ENCODE data around the gene ARHGAP40. TPM values are rescaled to one million over a fixed set of nuclear protein-coding genes. Genes with fewer than 3 reads are reported as not detected.

Gene ARHGAP40
- total and polyA plus RNA-seq, 9 of the 15 experiments (the other 6 are each of a cell fraction or from before 2014, with no cell fraction given), result not detected

- no peak for TF ChIP-seq CREB5 (CRISPR knock-in tag; IDR thresholded peaks at IDR 0.05)
- TF ChIP-seq, protein P1, sequence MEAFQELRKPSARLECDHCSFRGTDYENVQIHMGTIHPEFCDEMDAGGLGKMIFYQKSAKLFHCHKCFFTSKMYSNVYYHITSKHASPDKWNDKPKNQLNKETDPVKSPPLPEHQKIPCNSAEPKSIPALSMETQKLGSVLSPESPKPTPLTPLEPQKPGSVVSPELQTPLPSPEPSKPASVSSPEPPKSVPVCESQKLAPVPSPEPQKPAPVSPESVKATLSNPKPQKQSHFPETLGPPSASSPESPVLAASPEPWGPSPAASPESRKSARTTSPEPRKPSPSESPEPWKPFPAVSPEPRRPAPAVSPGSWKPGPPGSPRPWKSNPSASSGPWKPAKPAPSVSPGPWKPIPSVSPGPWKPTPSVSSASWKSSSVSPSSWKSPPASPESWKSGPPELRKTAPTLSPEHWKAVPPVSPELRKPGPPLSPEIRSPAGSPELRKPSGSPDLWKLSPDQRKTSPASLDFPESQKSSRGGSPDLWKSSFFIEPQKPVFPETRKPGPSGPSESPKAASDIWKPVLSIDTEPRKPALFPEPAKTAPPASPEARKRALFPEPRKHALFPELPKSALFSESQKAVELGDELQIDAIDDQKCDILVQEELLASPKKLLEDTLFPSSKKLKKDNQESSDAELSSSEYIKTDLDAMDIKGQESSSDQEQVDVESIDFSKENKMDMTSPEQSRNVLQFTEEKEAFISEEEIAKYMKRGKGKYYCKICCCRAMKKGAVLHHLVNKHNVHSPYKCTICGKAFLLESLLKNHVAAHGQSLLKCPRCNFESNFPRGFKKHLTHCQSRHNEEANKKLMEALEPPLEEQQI (IDR thresholded peaks at IDR 0.05), result no peak
- TF ChIP-seq, protein P2, sequence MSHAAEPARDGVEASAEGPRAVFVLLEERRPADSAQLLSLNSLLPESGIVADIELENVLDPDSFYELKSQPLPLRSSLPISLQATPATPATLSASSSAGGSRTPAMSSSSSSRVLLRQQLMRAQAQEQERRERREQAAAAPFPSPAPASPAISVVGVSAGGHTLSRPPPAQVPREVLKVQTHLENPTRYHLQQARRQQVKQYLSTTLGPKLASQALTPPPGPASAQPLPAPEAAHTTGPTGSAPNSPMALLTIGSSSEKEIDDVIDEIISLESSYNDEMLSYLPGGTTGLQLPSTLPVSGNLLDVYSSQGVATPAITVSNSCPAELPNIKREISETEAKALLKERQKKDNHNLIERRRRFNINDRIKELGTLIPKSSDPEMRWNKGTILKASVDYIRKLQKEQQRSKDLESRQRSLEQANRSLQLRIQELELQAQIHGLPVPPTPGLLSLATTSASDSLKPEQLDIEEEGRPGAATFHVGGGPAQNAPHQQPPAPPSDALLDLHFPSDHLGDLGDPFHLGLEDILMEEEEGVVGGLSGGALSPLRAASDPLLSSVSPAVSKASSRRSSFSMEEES (CRISPR knock-in tag; IDR thresholded peaks at IDR 0.05), result no peak
- TF ChIP-seq PHF21A (IDR thresholded peaks at IDR 0.05; ENCODE audit: borderline replicate concordance, low read depth), result no peak
- TF ChIP-seq TBP (optimal IDR thresholded peaks at IDR 0.05; ENCODE audit: low read depth, low read length), result peak; percentile 80
- TF ChIP-seq ZNF778 (CRISPR knock-in tag; IDR thresholded peaks at IDR 0.05), result no peak
- no peak for TF ChIP-seq TOE1 (IDR thresholded peaks at IDR 0.05; ENCODE audit: borderline replicate concordance)
- no peak for TF ChIP-seq TOE1 (CRISPR knock-in tag; IDR thresholded peaks at IDR 0.05; ENCODE audit: borderline replicate concordance, low read depth)
- TF ChIP-seq NUFIP1 (IDR thresholded peaks at IDR 0.05; ENCODE audit: partially characterized antibody), result no peak
- TF ChIP-seq, protein P3, sequence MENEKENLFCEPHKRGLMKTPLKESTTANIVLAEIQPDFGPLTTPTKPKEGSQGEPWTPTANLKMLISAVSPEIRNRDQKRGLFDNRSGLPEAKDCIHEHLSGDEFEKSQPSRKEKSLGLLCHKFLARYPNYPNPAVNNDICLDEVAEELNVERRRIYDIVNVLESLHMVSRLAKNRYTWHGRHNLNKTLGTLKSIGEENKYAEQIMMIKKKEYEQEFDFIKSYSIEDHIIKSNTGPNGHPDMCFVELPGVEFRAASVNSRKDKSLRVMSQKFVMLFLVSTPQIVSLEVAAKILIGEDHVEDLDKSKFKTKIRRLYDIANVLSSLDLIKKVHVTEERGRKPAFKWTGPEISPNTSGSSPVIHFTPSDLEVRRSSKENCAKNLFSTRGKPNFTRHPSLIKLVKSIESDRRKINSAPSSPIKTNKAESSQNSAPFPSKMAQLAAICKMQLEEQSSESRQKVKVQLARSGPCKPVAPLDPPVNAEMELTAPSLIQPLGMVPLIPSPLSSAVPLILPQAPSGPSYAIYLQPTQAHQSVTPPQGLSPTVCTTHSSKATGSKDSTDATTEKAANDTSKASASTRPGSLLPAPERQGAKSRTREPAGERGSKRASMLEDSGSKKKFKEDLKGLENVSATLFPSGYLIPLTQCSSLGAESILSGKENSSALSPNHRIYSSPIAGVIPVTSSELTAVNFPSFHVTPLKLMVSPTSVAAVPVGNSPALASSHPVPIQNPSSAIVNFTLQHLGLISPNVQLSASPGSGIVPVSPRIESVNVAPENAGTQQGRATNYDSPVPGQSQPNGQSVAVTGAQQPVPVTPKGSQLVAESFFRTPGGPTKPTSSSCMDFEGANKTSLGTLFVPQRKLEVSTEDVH (IDR thresholded peaks at IDR 0.05; ENCODE audit: low read depth, partially characterized antibody), result no peak
- TF ChIP-seq, protein P4, sequence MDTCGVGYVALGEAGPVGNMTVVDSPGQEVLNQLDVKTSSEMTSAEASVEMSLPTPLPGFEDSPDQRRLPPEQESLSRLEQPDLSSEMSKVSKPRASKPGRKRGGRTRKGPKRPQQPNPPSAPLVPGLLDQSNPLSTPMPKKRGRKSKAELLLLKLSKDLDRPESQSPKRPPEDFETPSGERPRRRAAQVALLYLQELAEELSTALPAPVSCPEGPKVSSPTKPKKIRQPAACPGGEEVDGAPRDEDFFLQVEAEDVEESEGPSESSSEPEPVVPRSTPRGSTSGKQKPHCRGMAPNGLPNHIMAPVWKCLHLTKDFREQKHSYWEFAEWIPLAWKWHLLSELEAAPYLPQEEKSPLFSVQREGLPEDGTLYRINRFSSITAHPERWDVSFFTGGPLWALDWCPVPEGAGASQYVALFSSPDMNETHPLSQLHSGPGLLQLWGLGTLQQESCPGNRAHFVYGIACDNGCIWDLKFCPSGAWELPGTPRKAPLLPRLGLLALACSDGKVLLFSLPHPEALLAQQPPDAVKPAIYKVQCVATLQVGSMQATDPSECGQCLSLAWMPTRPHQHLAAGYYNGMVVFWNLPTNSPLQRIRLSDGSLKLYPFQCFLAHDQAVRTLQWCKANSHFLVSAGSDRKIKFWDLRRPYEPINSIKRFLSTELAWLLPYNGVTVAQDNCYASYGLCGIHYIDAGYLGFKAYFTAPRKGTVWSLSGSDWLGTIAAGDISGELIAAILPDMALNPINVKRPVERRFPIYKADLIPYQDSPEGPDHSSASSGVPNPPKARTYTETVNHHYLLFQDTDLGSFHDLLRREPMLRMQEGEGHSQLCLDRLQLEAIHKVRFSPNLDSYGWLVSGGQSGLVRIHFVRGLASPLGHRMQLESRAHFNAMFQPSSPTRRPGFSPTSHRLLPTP (IDR thresholded peaks at IDR 0.05; ENCODE audit: borderline replicate concordance, extremely low read depth, insufficient read length), result no peak
- no peak for TF ChIP-seq ZNF780A (CRISPR knock-in tag; IDR thresholded peaks at IDR 0.05)
- TF ChIP-seq, protein P5, sequence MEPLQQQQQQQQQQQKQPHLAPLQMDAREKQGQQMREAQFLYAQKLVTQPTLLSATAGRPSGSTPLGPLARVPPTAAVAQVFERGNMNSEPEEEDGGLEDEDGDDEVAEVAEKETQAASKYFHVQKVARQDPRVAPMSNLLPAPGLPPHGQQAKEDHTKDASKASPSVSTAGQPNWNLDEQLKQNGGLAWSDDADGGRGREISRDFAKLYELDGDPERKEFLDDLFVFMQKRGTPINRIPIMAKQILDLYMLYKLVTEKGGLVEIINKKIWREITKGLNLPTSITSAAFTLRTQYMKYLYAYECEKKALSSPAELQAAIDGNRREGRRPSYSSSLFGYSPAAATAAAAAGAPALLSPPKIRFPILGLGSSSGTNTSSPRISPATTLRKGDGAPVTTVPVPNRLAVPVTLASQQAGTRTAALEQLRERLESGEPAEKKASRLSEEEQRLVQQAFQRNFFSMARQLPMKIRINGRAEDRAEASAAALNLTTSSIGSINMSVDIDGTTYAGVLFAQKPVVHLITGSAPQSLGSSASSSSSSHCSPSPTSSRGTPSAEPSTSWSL (CRISPR knock-in tag; IDR thresholded peaks at IDR 0.05; ENCODE audit: borderline replicate concordance), result no peak
- no peak for TF ChIP-seq CC2D1A (IDR thresholded peaks at IDR 0.05)
These were observed 72.6 kb downstream of the ARHGAP40 start (continued) for GRCh38 chr20:38674092-38674764.

Data from K562 (cell line).